DOHH2 (cell line): Measurements from ENCODE around the gene SQSTM1.

Experiments
- EZH2phosphoT487 ChIP-seq: fragments of 200-600 bp; sonication (generic); IDR thresholded peaks from 2 replicates; pipeline ENCODE4 v1.6.1; 2017; ENCODE audit warnings: borderline replicate concordance, mild to moderate bottlenecking, antibody characterized with exemption, low read length, moderate library complexity, mixed read lengths
- TF ChIP-seq, protein P1 (sequence below): fragments of 200-600 bp; sonication (generic); IDR thresholded peaks from one replicate; pipeline ENCODE4 v1.5.1; 2014; ENCODE audit warnings: antibody characterized with exemption, mild to moderate bottlenecking, low read depth, low read length; ENCODE audit not compliant: poor library complexity, severe bottlenecking

DNA sequence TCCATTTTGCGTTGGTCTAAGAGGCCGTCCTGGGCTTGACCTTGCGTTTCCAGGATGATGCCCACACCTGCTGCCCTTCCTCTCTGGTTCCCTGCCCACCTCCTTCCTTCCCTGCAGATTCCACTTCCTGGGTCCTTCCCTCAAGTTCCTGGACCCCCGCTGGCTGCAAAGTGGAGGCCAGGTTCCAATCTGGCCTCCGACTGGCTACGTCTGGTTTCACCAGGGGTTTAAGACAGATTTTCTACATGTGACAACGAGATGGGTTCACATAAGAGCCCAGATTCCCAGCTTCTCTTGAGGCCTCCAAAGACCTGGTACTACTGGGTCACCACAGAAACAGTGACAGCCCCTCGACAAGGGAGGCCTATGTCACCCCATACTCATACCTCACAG is 16.2 kb upstream of the SQSTM1 start:
- TF ChIP-seq, protein P1, sequence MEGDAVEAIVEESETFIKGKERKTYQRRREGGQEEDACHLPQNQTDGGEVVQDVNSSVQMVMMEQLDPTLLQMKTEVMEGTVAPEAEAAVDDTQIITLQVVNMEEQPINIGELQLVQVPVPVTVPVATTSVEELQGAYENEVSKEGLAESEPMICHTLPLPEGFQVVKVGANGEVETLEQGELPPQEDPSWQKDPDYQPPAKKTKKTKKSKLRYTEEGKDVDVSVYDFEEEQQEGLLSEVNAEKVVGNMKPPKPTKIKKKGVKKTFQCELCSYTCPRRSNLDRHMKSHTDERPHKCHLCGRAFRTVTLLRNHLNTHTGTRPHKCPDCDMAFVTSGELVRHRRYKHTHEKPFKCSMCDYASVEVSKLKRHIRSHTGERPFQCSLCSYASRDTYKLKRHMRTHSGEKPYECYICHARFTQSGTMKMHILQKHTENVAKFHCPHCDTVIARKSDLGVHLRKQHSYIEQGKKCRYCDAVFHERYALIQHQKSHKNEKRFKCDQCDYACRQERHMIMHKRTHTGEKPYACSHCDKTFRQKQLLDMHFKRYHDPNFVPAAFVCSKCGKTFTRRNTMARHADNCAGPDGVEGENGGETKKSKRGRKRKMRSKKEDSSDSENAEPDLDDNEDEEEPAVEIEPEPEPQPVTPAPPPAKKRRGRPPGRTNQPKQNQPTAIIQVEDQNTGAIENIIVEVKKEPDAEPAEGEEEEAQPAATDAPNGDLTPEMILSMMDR: no peak
- TF ChIP-seq EZH2phosphoT487: no peak
